HG02885 (cell line): ENCODE measurements around the gene ADRA2B.

Experiments used
- ATAC-seq: cut with Tn5 transposase; IDR thresholded peaks from one replicate; pipeline ENCODE4 v1.9.1; 2021; ENCODE audit warnings: mild to moderate bottlenecking; ENCODE audit not compliant: unreplicated experiment, poor library complexity

The ADRA2B gene

GRCh38 chr2:96107708-96108065 is 8.7 kb downstream of the ADRA2B start:
- no peak for ATAC-seq

GRCh38 chr2:96106991-96107707 is 9.2 kb downstream of the ADRA2B start:
- ATAC-seq, result no peak

GRCh38 chr2:96105994-96106715 is 10.2 kb downstream of the ADRA2B start:
- no peak for ATAC-seq

GRCh38 chr2:96105152-96105915 is 11.0 kb downstream of the ADRA2B start:
- ATAC-seq, result no peak

- no peak for ATAC-seq
Measured at GRCh38 chr2:96104487-96104861, 11.9 kb downstream of the ADRA2B start.

- ATAC-seq, result no peak
Measured at GRCh38 chr2:96103761-96104486, 12.4 kb downstream of the ADRA2B start.

GRCh38 chr2:96103187-96103601 is 13.2 kb downstream of the ADRA2B start:
- ATAC-seq, result no peak

GRCh38 chr2:96102596-96103186 is 13.7 kb downstream of the ADRA2B start:
- no peak for ATAC-seq

GRCh38 chr2:96100893-96101304 is 15.5 kb downstream of the ADRA2B start:
- ATAC-seq, result no peak

- ATAC-seq, result no peak
Measured at GRCh38 chr2:96099861-96100798, 16.2 kb downstream of the ADRA2B start.

GRCh38 chr2:96098900-96099590 is 17.3 kb downstream of the ADRA2B start:
- ATAC-seq, result no peak

GRCh38 chr2:96097951-96098823 is 18.2 kb downstream of the ADRA2B start:
- no peak for ATAC-seq

- no peak for ATAC-seq
Measured at GRCh38 chr2:96097441-96097840, 18.9 kb downstream of the ADRA2B start.

- ATAC-seq, result no peak
Measured at GRCh38 chr2:96095116-96095636, 21.2 kb downstream of the ADRA2B start.

- ATAC-seq, result no peak
Measured at GRCh38 chr2:96093528-96093927, 22.8 kb downstream of the ADRA2B start.

- no peak for ATAC-seq
Measured at GRCh38 chr2:96092951-96093350, 23.4 kb downstream of the ADRA2B start.

- ATAC-seq, result no peak
Measured at GRCh38 chr2:96092573-96092877, 23.8 kb downstream of the ADRA2B start.
